ENCODE measurements around the gene CDK14. TPM values are rescaled to one million over a fixed set of nuclear protein-coding genes. Genes with fewer than 3 reads are reported as not detected.

Gene CDK14
- total RNA-seq, 2 donors from 2014 or later, result 1.9 to 4.9 TPM

GRCh38 chr7:91191771-91192170, 595.6 kb downstream of the CDK14 start:
- Histone ChIP-seq H3K36me3 (no peaks in the 10 kb centered on the region), H3K4me1 (no peaks in the 10 kb centered on the region), H3K27me3 (no peaks in the 10 kb centered on the region), H3K4me3 (no peak overlapping the region), H3K9me3 (no peaks in the 10 kb centered on the region), H3K9ac (ENCODE audit: low read depth in 2 of 2, low read length in 2 of 2) (no peak overlapping the region), H3K27ac (no peak overlapping the region)
- TF ChIP-seq CTCF (IDR thresholded peaks at IDR 0.05), result no peak
- DNase-seq, result no peak
- intact Hi-C loops (cut with DNase I), result no loop called here

GRCh38 chr7:91193141-91193540, 597.0 kb downstream of the CDK14 start:
- H3K27me3 ChIP-seq, result no peaks in the 10 kb centered on the region
- intact Hi-C loops (cut with DNase I), result no loop called here
- no peak for TF ChIP-seq CTCF (IDR thresholded peaks at IDR 0.05)
- no peaks in the 10 kb centered on the region for H3K36me3 ChIP-seq
- DNase-seq, result no peak
- H3K9ac ChIP-seq (ENCODE audit: low read depth in 2 of 2, low read length in 2 of 2), result no peak overlapping the region
- H3K9me3 ChIP-seq, result no peaks in the 10 kb centered on the region
- H3K27ac ChIP-seq, result no peak overlapping the region
- no peaks in the 10 kb centered on the region for H3K4me1 ChIP-seq
- no peak overlapping the region for H3K4me3 ChIP-seq

- H3K4me1 ChIP-seq, result no peaks in the 10 kb centered on the region
- H3K4me3 ChIP-seq, result no peak overlapping the region
- no peak overlapping the region for H3K9ac ChIP-seq (ENCODE audit: low read depth in 2 of 2, low read length in 2 of 2)
- no peak overlapping the region for H3K27ac ChIP-seq
- H3K36me3 ChIP-seq, result no peaks in the 10 kb centered on the region
- DNase-seq, result no peak
- H3K27me3 ChIP-seq, result no peaks in the 10 kb centered on the region
- no peak for TF ChIP-seq CTCF (IDR thresholded peaks at IDR 0.05)
- H3K9me3 ChIP-seq, result no peaks in the 10 kb centered on the region
- intact Hi-C loops (cut with DNase I), result no loop called here
Observed at GRCh38 chr7:91194841-91195240, 598.7 kb downstream of the CDK14 start.

GRCh38 chr7:91196058-91196457, 599.9 kb downstream of the CDK14 start:
- Histone ChIP-seq H3K9me3 (no peaks in the 10 kb centered on the region), H3K27me3 (no peaks in the 10 kb centered on the region), H3K9ac (ENCODE audit: low read depth in 2 of 2, low read length in 2 of 2) (no peak overlapping the region), H3K4me1 (no peaks in the 10 kb centered on the region), H3K4me3 (no peak overlapping the region), H3K36me3 (no peaks in the 10 kb centered on the region), H3K27ac (no peak overlapping the region)
- intact Hi-C loops (cut with DNase I), result no loop called here
- no peak for DNase-seq
- no peak for TF ChIP-seq CTCF (IDR thresholded peaks at IDR 0.05)

GRCh38 chr7:91198371-91198770, 602.2 kb downstream of the CDK14 start:
- no peaks in the 10 kb centered on the region for H3K36me3 ChIP-seq
- DNase-seq, result no peak
- H3K4me3 ChIP-seq, result no peak overlapping the region
- H3K9me3 ChIP-seq, result no peaks in the 10 kb centered on the region
- H3K27ac ChIP-seq, result no peak overlapping the region
- no peak for TF ChIP-seq CTCF (IDR thresholded peaks at IDR 0.05)
- H3K9ac ChIP-seq (ENCODE audit: low read depth in 2 of 2, low read length in 2 of 2), result no peak overlapping the region
- no peaks in the 10 kb centered on the region for H3K27me3 ChIP-seq
- intact Hi-C loops (cut with DNase I), result no loop called here
- H3K4me1 ChIP-seq, result no peaks in the 10 kb centered on the region

GRCh38 chr7:91199601-91200000, 603.5 kb downstream of the CDK14 start:
- H3K9me3 ChIP-seq, result no peaks in the 10 kb centered on the region
- no peak overlapping the region for H3K27ac ChIP-seq
- no peaks in the 10 kb centered on the region for H3K4me1 ChIP-seq
- no peak for DNase-seq
- H3K9ac ChIP-seq (ENCODE audit: low read depth in 2 of 2, low read length in 2 of 2), result no peak overlapping the region
- intact Hi-C loops (cut with DNase I), result no loop called here
- no peak for TF ChIP-seq CTCF (IDR thresholded peaks at IDR 0.05)
- H3K36me3 ChIP-seq, result no peaks in the 10 kb centered on the region
- no peaks in the 10 kb centered on the region for H3K27me3 ChIP-seq
- H3K4me3 ChIP-seq, result no peak overlapping the region

Data from colonic mucosa (tissue), 4 donors.